Caco-2 (cell line): ENCODE measurements around the gene FBLIM1. TPM values are rescaled to one million over a fixed set of nuclear protein-coding genes. Genes with fewer than 3 reads are reported as not detected.

Experiments
- BruUV-seq: library from RNA; stranded (reverse); fragments of 400-500 nt; replicated peaks from 2 replicates; lab custom pipeline; 2021; lab: Mats Ljungman, UMichigan
- CTCF ChIA-PET: fragments of 300-600 bp; sonication (Branson Sonifier 250); formaldehyde crosslinking; loops from one replicate; lab custom pipeline; 2022; ENCODE audit warnings: antibody characterized with exemption; lab: Charles Lee
- POLR2A ChIA-PET: fragments of 300-600 bp; sonication (Branson Sonifier 250); formaldehyde crosslinking; loops from one replicate; lab custom pipeline; 2022; ENCODE audit warnings: antibody characterized with exemption; lab: Charles Lee
- DNase-seq, 2 experiments: peaks; one replicate each; pipeline versions ENCODE4 v3.0.0 to v3.0.0-alpha.2; 2020 to 2022
- H3K27me3 ChIP-seq: replicated peaks from 2 replicates; pipeline ENCODE4 v1.6.0; 2011; ENCODE audit warnings: low read length; ENCODE audit not compliant: control insufficient read depth, insufficient read depth
- H3K36me3 ChIP-seq: 2 replicates; pipeline ENCODE4 v1.5.1; 2011; ENCODE audit warnings: low read length; ENCODE audit not compliant: control insufficient read depth, insufficient read depth
- H3K4me1 ChIP-seq: fragments of 250-450 bp; sonication (Bioruptor Pico); 2 replicates; pipeline ENCODE4 v1.5.1; 2020; ENCODE audit warnings: mild to moderate bottlenecking
- H3K4me3 ChIP-seq: 2 replicates; pipeline ENCODE4 v1.5.1; 2011; ENCODE audit warnings: low read depth, mild to moderate bottlenecking, control low read depth, low read length
- H3K9me3 ChIP-seq: fragments of 250-450 bp; sonication (Bioruptor Pico); 2 replicates; pipeline ENCODE4 v1.5.1; 2020; ENCODE audit warnings: mild to moderate bottlenecking, moderate library complexity
- H3K27ac Mint-ChIP-seq: one replicate; pipeline ENCODE4 v1.8.0; 2022; ENCODE audit warnings: mixed read lengths; ENCODE audit not compliant: unreplicated experiment
- H3K27me3 Mint-ChIP-seq: one replicate; pipeline ENCODE4 v1.8.0; 2022; ENCODE audit warnings: mixed read lengths; ENCODE audit not compliant: insufficient read depth, unreplicated experiment
- H3K36me3 Mint-ChIP-seq: one replicate; pipeline ENCODE4 v1.8.0; 2022; ENCODE audit warnings: mild to moderate bottlenecking, mixed read lengths; ENCODE audit not compliant: insufficient read depth, unreplicated experiment
- H3K4me1 Mint-ChIP-seq: one replicate; pipeline ENCODE4 v1.8.0; 2022; ENCODE audit warnings: low read depth, mixed read lengths; ENCODE audit not compliant: unreplicated experiment
- H3K4me3 Mint-ChIP-seq: one replicate; pipeline ENCODE4 v1.8.0; 2022; ENCODE audit warnings: mild to moderate bottlenecking, moderate library complexity, mixed read lengths; ENCODE audit not compliant: unreplicated experiment
- H3K9me3 Mint-ChIP-seq: one replicate; pipeline ENCODE4 v1.8.0; 2022; ENCODE audit warnings: mixed read lengths; ENCODE audit not compliant: unreplicated experiment
- CTCF ChIP-seq, 2 experiments: fragments of 200-600 bp in 1 of 2; IDR thresholded peaks; 1 replicate in 1 of 2; 2 replicates in 1 of 2; pipeline versions ENCODE4 v1.5.1 to v1.8.0; 2011 to 2022; ENCODE audit warnings: antibody characterized with exemption in 1 of 2, control low read depth in 1 of 2, inconsistent platforms in 1 of 2, low read depth in 1 of 2, low read length in 1 of 2, mild to moderate bottlenecking in 1 of 2, moderate library complexity in 1 of 2; ENCODE audit not compliant: insufficient read depth in 1 of 2, severe bottlenecking in 1 of 2, unreplicated experiment in 1 of 2
- intact Hi-C: fragments of 100-400 bp; cut with micrococcal nuclease; formaldehyde crosslinking; loops from one replicate; pipeline ENCODE4 v1.10.0; 2022; ENCODE audit not compliant: unreplicated experiment
- total RNA-seq: library from RNA; stranded (reverse); gene quantifications from 2 replicates; pipeline ENCODE4 v1.2.3, GENCODE V29; 2022

The FBLIM1 gene
- total RNA-seq, 1 experiment from 2014 or later: 5.5 TPM

- BruUV-seq: no TSS peak
- Mint-ChIP-seq H3K4me1 (peaks cover 6% of the 10 kb centered on the region), H3K27me3 (no peaks in the 10 kb centered on the region), H3K4me3 (no peak overlapping the region), H3K9me3 (no peaks in the 10 kb centered on the region), H3K27ac (no peak overlapping the region), H3K36me3 (peaks cover 12% of the 10 kb centered on the region)
- no peaks in the 10 kb centered on the region for H3K4me1 ChIP-seq
- H3K27me3 ChIP-seq: no peaks in the 10 kb centered on the region
- no peak overlapping the region for H3K4me3 ChIP-seq
- intact Hi-C loops: no loop called here
- TF ChIP-seq CTCF (IDR thresholded peaks at IDR 0.05; ENCODE audit: insufficient read depth in 1 of 2, low read depth in 1 of 2, low read length in 1 of 2, severe bottlenecking in 1 of 2, unreplicated experiment in 1 of 2): no peak
- ChIA-PET CTCF (no interaction called here), POLR2A (no interaction called here)
- H3K9me3 ChIP-seq: no peaks in the 10 kb centered on the region
- H3K36me3 ChIP-seq: no peaks in the 10 kb centered on the region; the same call in 1 of the 2 replicates
- DNase-seq: no peak
Observed at GRCh38 chr1:15726508-15726907, 32.1 kb upstream of the FBLIM1 start.

- H3K4me3 ChIP-seq: no peak overlapping the region
- CTCF ChIA-PET: no interaction called here
- BruUV-seq: no TSS peak
- no peaks in the 10 kb centered on the region for H3K9me3 ChIP-seq
- no peaks in the 10 kb centered on the region for H3K4me1 ChIP-seq
- H3K4me1 Mint-ChIP-seq: peaks cover 6% of the 10 kb centered on the region
- intact Hi-C loops: no loop called here
- H3K36me3 ChIP-seq: no peaks in the 10 kb centered on the region; the same call in 1 of the 2 replicates
- POLR2A ChIA-PET: no interaction called here
- H3K27me3 ChIP-seq: no peaks in the 10 kb centered on the region
- TF ChIP-seq CTCF (IDR thresholded peaks at IDR 0.05; ENCODE audit: insufficient read depth in 1 of 2, low read depth in 1 of 2, low read length in 1 of 2, severe bottlenecking in 1 of 2, unreplicated experiment in 1 of 2): no peak
- H3K27me3 Mint-ChIP-seq: no peaks in the 10 kb centered on the region
- no peak overlapping the region for H3K4me3 Mint-ChIP-seq
- no peaks in the 10 kb centered on the region for H3K9me3 Mint-ChIP-seq
- H3K27ac Mint-ChIP-seq: no peak overlapping the region
- H3K36me3 Mint-ChIP-seq: peaks cover 11% of the 10 kb centered on the region
- no peak for DNase-seq
Observed at GRCh38 chr1:15727021-15727420, 31.6 kb upstream of the FBLIM1 start.

GRCh38 chr1:15727424-15727823, 31.2 kb upstream of the FBLIM1 start:
- ChIA-PET CTCF (no interaction called here), POLR2A (no interaction called here)
- Histone ChIP-seq H3K27me3 (no peaks in the 10 kb centered on the region), H3K4me1 (no peaks in the 10 kb centered on the region), H3K9me3 (no peaks in the 10 kb centered on the region), H3K4me3 (no peak overlapping the region), H3K36me3 (no peaks in the 10 kb centered on the region; the same call in 1 of the 2 replicates)
- H3K9me3 Mint-ChIP-seq: no peaks in the 10 kb centered on the region
- H3K36me3 Mint-ChIP-seq: peaks cover 14% of the 10 kb centered on the region
- H3K4me1 Mint-ChIP-seq: peaks cover 6% of the 10 kb centered on the region
- no peak for DNase-seq
- intact Hi-C loops: no loop called here
- no peaks in the 10 kb centered on the region for H3K27me3 Mint-ChIP-seq
- no peak overlapping the region for H3K4me3 Mint-ChIP-seq
- no peak for TF ChIP-seq CTCF (IDR thresholded peaks at IDR 0.05; ENCODE audit: insufficient read depth in 1 of 2, low read depth in 1 of 2, low read length in 1 of 2, severe bottlenecking in 1 of 2, unreplicated experiment in 1 of 2)
- H3K27ac Mint-ChIP-seq: no peak overlapping the region
- no TSS peak for BruUV-seq
